SK-N-SH (cell line): ENCODE results near the gene SLC39A7. TPM values are rescaled to one million over a fixed set of nuclear protein-coding genes. Genes with fewer than 3 reads are reported as not detected.

Experiments
- CTCF ChIA-PET: fragments of 300-600, 350-600 bp; formaldehyde crosslinking; extraction: SDS; loops from one replicate; lab custom pipeline; 2021; lab: Yijun Ruan, JAX
- POLR2A ChIA-PET: fragments of 350-600 bp; sonication (Branson Sonifier 250); formaldehyde crosslinking; extraction: SDS; loops from one replicate; lab custom pipeline; 2020; ENCODE audit warnings: antibody characterized with exemption, inconsistent platforms; lab: Yijun Ruan, JAX
- DNase-seq: peaks from one replicate; pipeline ENCODE4 v3.0.0; 2012
- H2AFZ ChIP-seq: fragments of 200-600 bp; sonication (generic); 2 replicates; pipeline ENCODE4 v1.8.1; 2016; ENCODE audit warnings: antibody characterized with exemption, mild to moderate bottlenecking, low read depth
- H3F3A ChIP-seq: fragments of 200-600 bp; sonication (generic); replicated peaks from 2 replicates; pipeline ENCODE3; 2016; ENCODE audit warnings: antibody characterized with exemption, mild to moderate bottlenecking; ENCODE audit not compliant: insufficient read depth
- H3K27ac ChIP-seq, 2 experiments: fragments of 200-500 bp in 1 of 2; fragments of 200-600 bp in 1 of 2; sonication (Bioruptor generic) in 1 of 2; sonication (generic), shearing (Covaris generic) in 1 of 2; 2 replicates each; pipeline versions ENCODE4 v1.5.1 to v1.6.1; 2014 to 2016; ENCODE audit warnings: low read depth in 2 of 2, inconsistent platforms in 1 of 2, low read length in 1 of 2, mild to moderate bottlenecking in 1 of 2, mixed read lengths in 1 of 2
- H3K27me3 ChIP-seq: fragments of 200-600 bp; sonication (generic), shearing (Covaris generic); 2 replicates; pipeline ENCODE4 v1.6.1; 2016; ENCODE audit warnings: mixed run types; ENCODE audit not compliant: insufficient read depth
- H3K36me3 ChIP-seq, 2 experiments: fragments of 200-500 bp in 1 of 2; fragments of 200-600 bp in 1 of 2; sonication (Bioruptor generic) in 1 of 2; sonication (generic) in 1 of 2; replicated peaks in 1 of 2; 2 replicates each; pipeline versions ENCODE3 to v1.5.1; 2014 to 2016; ENCODE audit warnings: low read length in 1 of 2, mild to moderate bottlenecking in 1 of 2; ENCODE audit not compliant: insufficient read depth in 2 of 2, control insufficient read depth in 1 of 2
- H3K4me1 ChIP-seq, 2 experiments: fragments of 200-500 bp in 1 of 2; fragments of 200-600 bp in 1 of 2; sonication (Bioruptor generic) in 1 of 2; sonication (generic), shearing (Covaris generic) in 1 of 2; 2 replicates each; pipeline versions ENCODE4 v1.5.1 to v1.6.1; 2014 to 2016; ENCODE audit warnings: low read depth in 1 of 2, low read length in 1 of 2, mixed run types in 1 of 2; ENCODE audit not compliant: insufficient read depth in 2 of 2, control insufficient read depth in 1 of 2
- H3K4me2 ChIP-seq: fragments of 200-600 bp; sonication (generic), shearing (Covaris generic); 2 replicates; pipeline ENCODE4 v1.6.1; 2017; ENCODE audit warnings: mixed run types
- H3K4me3 ChIP-seq, 2 experiments: fragments of 200-500 bp in 1 of 2; fragments of 200-600 bp in 1 of 2; sonication (Bioruptor generic) in 1 of 2; sonication (generic), shearing (Covaris generic) in 1 of 2; 2 replicates each; pipeline versions ENCODE4 v1.5.1 to v1.8.1; 2014 to 2016; ENCODE audit warnings: low read depth in 2 of 2, inconsistent platforms in 1 of 2, low read length in 1 of 2, mild to moderate bottlenecking in 1 of 2, mixed read lengths in 1 of 2, moderate library complexity in 1 of 2
- H3K79me2 ChIP-seq: fragments of 200-600 bp; sonication (generic); 2 replicates; pipeline ENCODE4 v1.8.1; 2017; ENCODE audit warnings: mild to moderate bottlenecking; ENCODE audit not compliant: insufficient read depth
- H3K9ac ChIP-seq: fragments of 200-600 bp; sonication (generic); 2 replicates; pipeline ENCODE4 v1.6.1; 2017; ENCODE audit warnings: mixed run types
- H3K9me2 ChIP-seq: fragments of 200-600 bp; sonication (generic); 2 replicates; pipeline ENCODE4 v1.6.1; 2017; ENCODE audit warnings: mixed run types
- H3K9me3 ChIP-seq: fragments of 200-600 bp; sonication (generic); 2 replicates; pipeline ENCODE4 v1.6.1; 2017; ENCODE audit warnings: mixed run types, mild to moderate bottlenecking, moderate library complexity
- H4K20me1 ChIP-seq: fragments of 200-600 bp; sonication (generic); 2 replicates; pipeline ENCODE4 v1.6.1; 2017; ENCODE audit warnings: mild to moderate bottlenecking, mixed run types; ENCODE audit not compliant: insufficient read depth
- CHD2 ChIP-seq: fragments of 150-350 bp; IDR thresholded peaks from 2 replicates; pipeline ENCODE4 v1.6.1; 2018; ENCODE audit warnings: low read length; ENCODE audit not compliant: partially characterized antibody
- NFIC ChIP-seq: IDR thresholded peaks from 2 replicates; pipeline ENCODE4 v1.4.0; 2012; ENCODE audit warnings: borderline replicate concordance
- TCF12 ChIP-seq: IDR thresholded peaks from 2 replicates; pipeline ENCODE4 v1.4.0; 2012
- WGBS: methylation state at CpG from one replicate; pipeline ENCODE4 v1.1.6; 2017; ENCODE audit warnings: low lambda C conversion rate; 5-methylcytosine and 5-hydroxymethylcytosine counted together
- polyA plus RNA-seq, 3 experiments: library from polyadenylated mRNA; depleted of rRNA; stranded (reverse); fragments of >200 nt; gene quantifications; 2 replicates each; pipeline ENCODE4 v1.2.3, GENCODE V29; 2012
- TF ChIP-seq, protein P1 (sequence below): fragments of 200-600 bp; sonication (generic); IDR thresholded peaks from 2 replicates; pipeline ENCODE4 v1.6.1; 2017; ENCODE audit warnings: antibody characterized with exemption, mild to moderate bottlenecking, moderate library complexity
- TF ChIP-seq, protein P2 (sequence below): IDR thresholded peaks from 2 replicates; pipeline ENCODE4 v1.4.0; 2012; ENCODE audit warnings: low read depth, borderline replicate concordance

SLC39A7 gene
- polyA plus RNA-seq, 1 of the 3 experiments (the other 2 are of a cell fraction) = 129 TPM

DNA sequence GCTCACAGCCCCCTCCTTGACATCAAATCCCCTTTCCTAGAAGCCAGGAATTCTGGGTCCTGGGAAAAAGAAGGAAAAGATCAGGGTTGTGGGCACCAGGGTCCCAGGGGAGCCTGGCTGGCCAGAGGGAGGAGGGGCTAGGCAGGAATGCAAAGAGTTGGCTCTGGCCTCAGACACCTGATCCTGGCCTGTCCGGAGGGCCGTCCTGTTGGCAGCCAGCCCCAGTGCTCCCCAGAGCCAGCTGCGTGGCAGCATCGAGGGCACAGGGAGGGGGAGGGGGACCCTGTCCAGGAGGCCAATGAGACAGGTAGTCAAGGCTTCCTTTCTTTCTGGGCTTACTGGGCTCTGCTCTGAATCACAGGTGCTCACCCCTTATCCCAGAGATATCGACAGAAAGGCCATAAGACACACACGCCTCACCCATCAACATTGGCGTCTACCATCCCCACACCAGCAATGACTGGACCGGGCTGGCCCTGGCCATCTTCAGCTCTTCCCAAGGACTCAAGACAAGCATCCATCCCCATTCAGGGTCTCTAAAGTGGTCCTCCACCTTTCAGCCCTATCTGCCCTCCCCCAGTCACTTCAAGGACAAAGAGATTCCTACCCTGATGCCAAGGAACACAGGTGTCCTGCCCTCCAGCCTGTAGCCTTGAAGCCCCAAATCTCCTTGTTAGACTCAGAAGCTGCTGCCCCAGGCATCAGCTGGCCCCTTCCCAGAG lies 9.1 kb upstream of the SLC39A7 start:
- Histone ChIP-seq H3K36me3 (peaks cover 9 to 25% of the 10 kb centered on the region in 2 experiments), H3F3A (peaks cover 4% of the 10 kb centered on the region), H3K9me2 (no peaks in the 10 kb centered on the region), H3K27me3 (no peaks in the 10 kb centered on the region), H3K4me1 (peaks cover 0 to 21% of the 10 kb centered on the region in 2 experiments; a peak in 1 of 4 replicates), H3K4me3 (no peak overlapping the region), H2AFZ (no peak overlapping the region), H3K9ac (no peak overlapping the region), H3K27ac (no peak overlapping the region; a peak in 1 of 4 replicates), H4K20me1 (no peaks in the 10 kb centered on the region), H3K79me2 (no peaks in the 10 kb centered on the region), H3K9me3 (no peaks in the 10 kb centered on the region), H3K4me2 (no peak overlapping the region)
- DNase-seq = peak; percentile 48
- WGBS = 82% methylated on average over 4 of the region's 8 CpGs
- CTCF ChIA-PET = interaction anchor here (0.7 to 1.3 kb wide), 5 partner anchors 13 to 61 kb away, joined by 3 to 4 read pairs (median 3); no protein-coding TSS in a partner anchor
- TF ChIP-seq, protein P1, sequence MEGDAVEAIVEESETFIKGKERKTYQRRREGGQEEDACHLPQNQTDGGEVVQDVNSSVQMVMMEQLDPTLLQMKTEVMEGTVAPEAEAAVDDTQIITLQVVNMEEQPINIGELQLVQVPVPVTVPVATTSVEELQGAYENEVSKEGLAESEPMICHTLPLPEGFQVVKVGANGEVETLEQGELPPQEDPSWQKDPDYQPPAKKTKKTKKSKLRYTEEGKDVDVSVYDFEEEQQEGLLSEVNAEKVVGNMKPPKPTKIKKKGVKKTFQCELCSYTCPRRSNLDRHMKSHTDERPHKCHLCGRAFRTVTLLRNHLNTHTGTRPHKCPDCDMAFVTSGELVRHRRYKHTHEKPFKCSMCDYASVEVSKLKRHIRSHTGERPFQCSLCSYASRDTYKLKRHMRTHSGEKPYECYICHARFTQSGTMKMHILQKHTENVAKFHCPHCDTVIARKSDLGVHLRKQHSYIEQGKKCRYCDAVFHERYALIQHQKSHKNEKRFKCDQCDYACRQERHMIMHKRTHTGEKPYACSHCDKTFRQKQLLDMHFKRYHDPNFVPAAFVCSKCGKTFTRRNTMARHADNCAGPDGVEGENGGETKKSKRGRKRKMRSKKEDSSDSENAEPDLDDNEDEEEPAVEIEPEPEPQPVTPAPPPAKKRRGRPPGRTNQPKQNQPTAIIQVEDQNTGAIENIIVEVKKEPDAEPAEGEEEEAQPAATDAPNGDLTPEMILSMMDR = no peak
- TF ChIP-seq TCF12 = peak; percentile 7; the same call in 1 of the 2 replicates
- peak; percentile 11 for TF ChIP-seq CHD2
- peak; percentile 44; the same call in 1 of the 2 replicates for TF ChIP-seq NFIC
- POLR2A ChIA-PET = no interaction called here

DNA sequence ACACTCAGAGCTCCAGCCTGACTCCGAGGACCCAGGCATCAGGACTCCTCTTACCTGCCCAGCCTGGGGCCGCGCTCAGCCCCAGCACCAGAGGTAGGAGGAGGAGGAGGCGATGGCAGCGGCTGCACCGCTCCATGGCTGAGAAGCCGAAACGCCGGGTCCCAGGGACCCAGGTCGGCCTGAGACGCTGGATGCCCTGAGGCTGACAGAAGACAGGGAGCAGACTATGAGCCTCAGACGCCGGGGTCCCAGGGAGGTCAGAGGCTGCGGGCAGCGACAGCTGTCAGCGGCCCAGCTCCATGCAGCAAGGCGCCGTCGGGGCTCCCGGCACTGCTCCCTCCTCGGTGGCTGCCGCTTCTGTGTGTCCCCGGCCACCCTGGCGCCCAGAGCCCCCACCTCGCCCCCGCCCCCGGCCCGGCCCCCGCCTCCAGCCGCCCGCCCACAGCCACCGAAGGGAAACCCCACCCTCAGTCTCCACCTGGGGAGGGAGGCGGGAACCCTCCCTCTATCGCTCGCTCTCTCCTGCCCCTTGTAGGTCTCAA lies 8.5 kb upstream of the SLC39A7 start, which contains the start of gene COL11A2:
COL11A2 (minus strand) TSS at position 363 of the 542 bp plus-strand sequence; CDS start at position 136, 227 bp downstream.
- WGBS = 57% methylated on average over 25 of the region's 35 CpGs
- CTCF ChIA-PET = interaction anchor here (0.7 to 1.3 kb wide), 5 partner anchors 14 to 62 kb away, joined by 3 to 4 read pairs (median 3); no protein-coding TSS in a partner anchor

More for the DNA sequence above, 8.5 kb upstream of the SLC39A7 start, which contains the start of gene COL11A2:
- Histone ChIP-seq H3K27ac (no peak within 1 kb of the TSS; a peak in 1 of 4 replicates), H4K20me1 (peaks cover 3% of the 10 kb centered on the region), H3K9me2 (no peaks in the 10 kb centered on the region), H3K4me1 (peaks cover 0 to 21% of the 10 kb centered on the region in 2 experiments; a peak in 1 of 4 replicates), H3K36me3 (peaks cover 15 to 32% of the 10 kb centered on the region in 2 experiments), H2AFZ (no peak within 1 kb of the TSS), H3K4me2 (0 out of 2 replicates have a peak within 1 kb of the TSS, but pooled peaks have one; percentile 29), H3K27me3 (no peaks in the 10 kb centered on the region), H3K9ac (no peak within 1 kb of the TSS), H3K79me2 (peaks cover 2% of the 10 kb centered on the region; the same call in 1 of the 2 replicates), H3K9me3 (no peaks in the 10 kb centered on the region), H3F3A (peaks cover 8% of the 10 kb centered on the region), H3K4me3 (no peak within 1 kb of the TSS; a peak in 1 of 4 replicates)
- TF ChIP-seq, protein P2, sequence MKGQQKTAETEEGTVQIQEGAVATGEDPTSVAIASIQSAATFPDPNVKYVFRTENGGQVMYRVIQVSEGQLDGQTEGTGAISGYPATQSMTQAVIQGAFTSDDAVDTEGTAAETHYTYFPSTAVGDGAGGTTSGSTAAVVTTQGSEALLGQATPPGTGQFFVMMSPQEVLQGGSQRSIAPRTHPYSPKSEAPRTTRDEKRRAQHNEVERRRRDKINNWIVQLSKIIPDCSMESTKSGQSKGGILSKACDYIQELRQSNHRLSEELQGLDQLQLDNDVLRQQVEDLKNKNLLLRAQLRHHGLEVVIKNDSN = no peak
- peak; percentile 73 for DNase-seq
- POLR2A ChIA-PET = no interaction called here
